ENCODE data around the gene PSD2. TPM values are rescaled to one million over a fixed set of nuclear protein-coding genes. Genes with fewer than 3 reads are reported as not detected.

Gene PSD2
- total RNA-seq, 1 experiment from 2014 or later: 0.05 TPM

GRCh38 chr5:139847091-139847490 is 51.5 kb downstream of the PSD2 start:
- in situ Hi-C loops (cut with HindIII; ENCODE audit: low pct_unique_long_range_greater_than_20kb, low sequenced_read_pairs): no loop called here
- CTCF ChIA-PET: interaction anchor here (1.0 kb wide), 1 partner anchor 60 kb away, joined by 3 read pairs; no protein-coding TSS in a partner anchor
- no peaks in the 10 kb centered on the region for H3K36me3 ChIP-seq (ENCODE audit: control insufficient read depth, insufficient read depth, low read length)
- TF ChIP-seq SIN3A (IDR thresholded peaks at IDR 0.05; ENCODE audit: borderline replicate concordance, insufficient read depth, low read depth, low read length): no peak
- TF ChIP-seq TCF7L2 (IDR thresholded peaks at IDR 0.05; ENCODE audit: low read depth, low read length): no peak
- TF ChIP-seq POLR2AphosphoS5 (IDR thresholded peaks at IDR 0.05; ENCODE audit: low read depth, low read length): no peak
- no peak for TF ChIP-seq CTCF (IDR thresholded peaks at IDR 0.05)
- TF ChIP-seq REST (IDR thresholded peaks at IDR 0.05; ENCODE audit: insufficient read depth in 1 of 2, low read depth in 2 of 2, low read length in 1 of 2): no peak
- POLR2A ChIA-PET: no interaction called here
- no peaks in the 10 kb centered on the region for H3K4me1 ChIP-seq (ENCODE audit: control insufficient read depth, insufficient read depth, low read length)
- no peaks in the 10 kb centered on the region for H3K9me3 ChIP-seq (ENCODE audit: control insufficient read depth, insufficient read depth, low read depth, low read length)
- no peak overlapping the region for H3K27ac ChIP-seq (ENCODE audit: low read length)
- no TSS peak for BruUV-seq (replicated peaks)
- intact Hi-C loops (cut with micrococcal nuclease; ENCODE audit: unreplicated experiment): no loop called here
- H3K4me3 ChIP-seq (ENCODE audit: low read depth in 2 of 2, low read length in 2 of 2): no peak overlapping the region
- DNase-seq (ENCODE audit: low read depth, low spot score) (no peak), ATAC-seq (no peak)
- H3K27me3 ChIP-seq (ENCODE audit: control insufficient read depth, insufficient read depth, low read length): no peaks in the 10 kb centered on the region

GRCh38 chr5:139847790-139848507 is 52.3 kb downstream of the PSD2 start:
- Histone ChIP-seq H3K4me1 (ENCODE audit: control insufficient read depth, insufficient read depth, low read length) (no peaks in the 10 kb centered on the region), H3K9me3 (ENCODE audit: control insufficient read depth, insufficient read depth, low read depth, low read length) (no peaks in the 10 kb centered on the region), H3K27me3 (ENCODE audit: control insufficient read depth, insufficient read depth, low read length) (no peaks in the 10 kb centered on the region), H3K4me3 (ENCODE audit: low read depth in 2 of 2, low read length in 2 of 2) (peak overlapping the region in 1 of 2 experiments; percentile 6; a peak in 1 of 4 replicates), H3K27ac (ENCODE audit: low read length) (no peak overlapping the region), H3K36me3 (ENCODE audit: control insufficient read depth, insufficient read depth, low read length) (no peaks in the 10 kb centered on the region)
- in situ Hi-C loops (cut with HindIII; ENCODE audit: low pct_unique_long_range_greater_than_20kb, low sequenced_read_pairs) (no loop called here), intact Hi-C loops (cut with micrococcal nuclease; ENCODE audit: unreplicated experiment) (no loop called here)
- CTCF ChIA-PET: interaction anchor here (1.0 kb wide), 1 partner anchor 61 kb away, joined by 3 read pairs; no protein-coding TSS in a partner anchor
- no TSS peak for BruUV-seq (replicated peaks)
- no peak for TF ChIP-seq SIN3A (IDR thresholded peaks at IDR 0.05; ENCODE audit: borderline replicate concordance, insufficient read depth, low read depth, low read length)
- TF ChIP-seq POLR2AphosphoS5 (IDR thresholded peaks at IDR 0.05; ENCODE audit: low read depth, low read length): no peak
- TF ChIP-seq TCF7L2 (IDR thresholded peaks at IDR 0.05; ENCODE audit: low read depth, low read length): no peak
- no peak for TF ChIP-seq REST (IDR thresholded peaks at IDR 0.05; ENCODE audit: insufficient read depth in 1 of 2, low read depth in 2 of 2, low read length in 1 of 2)
- no peak for TF ChIP-seq CTCF (IDR thresholded peaks at IDR 0.05)
- POLR2A ChIA-PET: no interaction called here
- no peak for ATAC-seq
- DNase-seq (ENCODE audit: low read depth, low spot score): no peak
